Osteocyte (in vitro differentiated cells): ENCODE data around the gene SPACA9. TPM values are rescaled to one million over a fixed set of nuclear protein-coding genes. Genes with fewer than 3 reads are reported as not detected.

Experiments
- DNase-seq: peaks from one replicate; pipeline ENCODE4 v3.0.0; 2021; ENCODE audit warnings: mixed read lengths; ENCODE audit not compliant: unreplicated experiment; ENCODE audit errors: extremely low spot score
- H3K27ac Mint-ChIP-seq: one replicate; pipeline ENCODE4 v1.8.0; 2021; ENCODE audit warnings: mild to moderate bottlenecking, mixed read lengths; ENCODE audit not compliant: unreplicated experiment
- H3K27me3 Mint-ChIP-seq: one replicate; pipeline ENCODE4 v1.8.0; 2021; ENCODE audit warnings: mixed read lengths; ENCODE audit not compliant: unreplicated experiment
- H3K36me3 Mint-ChIP-seq: one replicate; pipeline ENCODE4 v1.8.0; 2021; ENCODE audit warnings: mixed read lengths; ENCODE audit not compliant: unreplicated experiment
- H3K4me1 Mint-ChIP-seq: one replicate; pipeline ENCODE4 v1.8.0; 2021; ENCODE audit warnings: mixed read lengths; ENCODE audit not compliant: unreplicated experiment
- H3K4me3 Mint-ChIP-seq: one replicate; pipeline ENCODE4 v1.8.0; 2021; ENCODE audit warnings: mild to moderate bottlenecking, moderate library complexity, mixed read lengths; ENCODE audit not compliant: unreplicated experiment
- H3K9me3 Mint-ChIP-seq: one replicate; pipeline ENCODE4 v1.8.0; 2021; ENCODE audit warnings: mixed read lengths; ENCODE audit not compliant: unreplicated experiment
- total RNA-seq: library from RNA; stranded (reverse); gene quantifications from 2 replicates; pipeline ENCODE4 v1.2.1, GENCODE V29; 2021
- TF ChIP-seq, protein P1 (sequence below): fragments of 200-600 bp; sonication (generic); IDR thresholded peaks from 2 replicates; pipeline ENCODE4 v1.5.0; 2021; ENCODE audit warnings: antibody characterized with exemption, mild to moderate bottlenecking, moderate library complexity

The SPACA9 gene
- total RNA-seq, 1 donor from 2014 or later, result 6.7 TPM

- peaks cover 13% of the 10 kb centered on the region for H3K36me3 Mint-ChIP-seq
- H3K4me1 Mint-ChIP-seq, result no peaks in the 10 kb centered on the region
- H3K27me3 Mint-ChIP-seq, result no peaks in the 10 kb centered on the region
- TF ChIP-seq, protein P1, sequence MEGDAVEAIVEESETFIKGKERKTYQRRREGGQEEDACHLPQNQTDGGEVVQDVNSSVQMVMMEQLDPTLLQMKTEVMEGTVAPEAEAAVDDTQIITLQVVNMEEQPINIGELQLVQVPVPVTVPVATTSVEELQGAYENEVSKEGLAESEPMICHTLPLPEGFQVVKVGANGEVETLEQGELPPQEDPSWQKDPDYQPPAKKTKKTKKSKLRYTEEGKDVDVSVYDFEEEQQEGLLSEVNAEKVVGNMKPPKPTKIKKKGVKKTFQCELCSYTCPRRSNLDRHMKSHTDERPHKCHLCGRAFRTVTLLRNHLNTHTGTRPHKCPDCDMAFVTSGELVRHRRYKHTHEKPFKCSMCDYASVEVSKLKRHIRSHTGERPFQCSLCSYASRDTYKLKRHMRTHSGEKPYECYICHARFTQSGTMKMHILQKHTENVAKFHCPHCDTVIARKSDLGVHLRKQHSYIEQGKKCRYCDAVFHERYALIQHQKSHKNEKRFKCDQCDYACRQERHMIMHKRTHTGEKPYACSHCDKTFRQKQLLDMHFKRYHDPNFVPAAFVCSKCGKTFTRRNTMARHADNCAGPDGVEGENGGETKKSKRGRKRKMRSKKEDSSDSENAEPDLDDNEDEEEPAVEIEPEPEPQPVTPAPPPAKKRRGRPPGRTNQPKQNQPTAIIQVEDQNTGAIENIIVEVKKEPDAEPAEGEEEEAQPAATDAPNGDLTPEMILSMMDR, result no peak
- DNase-seq, result no peak
- no peaks in the 10 kb centered on the region for H3K9me3 Mint-ChIP-seq
- H3K27ac Mint-ChIP-seq, result no peak overlapping the region
- no peak overlapping the region for H3K4me3 Mint-ChIP-seq
Observed at GRCh38 chr9:132888151-132888550, 9.5 kb downstream of the SPACA9 start.

- H3K27ac Mint-ChIP-seq, result no peak overlapping the region
- H3K36me3 Mint-ChIP-seq, result peaks cover 31% of the 10 kb centered on the region
- H3K4me3 Mint-ChIP-seq, result no peak overlapping the region
- no peaks in the 10 kb centered on the region for H3K27me3 Mint-ChIP-seq
- H3K9me3 Mint-ChIP-seq, result no peaks in the 10 kb centered on the region
- no peaks in the 10 kb centered on the region for H3K4me1 Mint-ChIP-seq
- no peak for DNase-seq
- TF ChIP-seq, protein P1, result no peak
Observed at GRCh38 chr9:132892400-132892799, 13.7 kb downstream of the SPACA9 start.

- TF ChIP-seq, protein P1, result no peak
- Mint-ChIP-seq H3K4me1 (no peaks in the 10 kb centered on the region), H3K27me3 (no peaks in the 10 kb centered on the region), H3K36me3 (peaks cover 46% of the 10 kb centered on the region), H3K4me3 (no peak overlapping the region), H3K9me3 (no peaks in the 10 kb centered on the region), H3K27ac (no peak overlapping the region)
- DNase-seq, result no peak
Observed at GRCh38 chr9:132894346-132894745, 15.6 kb downstream of the SPACA9 start.

- Mint-ChIP-seq H3K36me3 (peaks cover 52% of the 10 kb centered on the region), H3K4me1 (no peaks in the 10 kb centered on the region), H3K9me3 (no peaks in the 10 kb centered on the region), H3K27ac (no peak overlapping the region), H3K27me3 (no peaks in the 10 kb centered on the region), H3K4me3 (no peak overlapping the region)
- TF ChIP-seq, protein P1, result no peak
- no peak for DNase-seq
Observed at GRCh38 chr9:132894862-132895835, 16.5 kb downstream of the SPACA9 start.

- Mint-ChIP-seq H3K9me3 (no peaks in the 10 kb centered on the region), H3K27me3 (no peaks in the 10 kb centered on the region), H3K4me1 (no peaks in the 10 kb centered on the region), H3K27ac (no peak overlapping the region), H3K36me3 (peaks cover 60% of the 10 kb centered on the region), H3K4me3 (no peak overlapping the region)
- TF ChIP-seq, protein P1, result no peak
- DNase-seq, result no peak
Observed at GRCh38 chr9:132896264-132896663, 17.6 kb downstream of the SPACA9 start.
